Stimulated activated CD4-positive, alpha-beta T cell treated with anti-CD3 and anti-CD28 coated beads, Interleukin-12 subunit alpha, Interleukin-12 subunit beta, amount 100 ng/mL, for 24 hours (primary cell): ENCODE data around the gene TSPAN32.
"Not testable (repeated sequence)": the region's sequence is repeated elsewhere in the genome, so short reads cannot be mapped to it uniquely, and the experiment has no call there.

ENCODE experiments used
- DNase-seq, 2 experiments: peaks; one replicate each; pipeline ENCODE4 v3.0.0-alpha.2; 2020; ENCODE audit warnings: low read depth in 2 of 2

Gene TSPAN32

GRCh38 chr11:2267306-2267850, 34.4 kb upstream of the TSPAN32 start:
- no peak for DNase-seq

GRCh38 chr11:2267851-2268728, 33.7 kb upstream of the TSPAN32 start:
- DNase-seq = no peak

- peak; percentile 62 to 79 for DNase-seq
Measured at GRCh38 chr11:2268729-2269600, 32.8 kb upstream of the TSPAN32 start.

GRCh38 chr11:2269601-2270321, 32.1 kb upstream of the TSPAN32 start:
- DNase-seq = no peak

- no peak for DNase-seq
Measured at GRCh38 chr11:2270322-2271076, 31.3 kb upstream of the TSPAN32 start, which contains the start of gene ASCL2. ASCL2 (minus strand) TSS chr11:2270588; CDS start chr11:2270332, 256 bp downstream.

GRCh38 chr11:2271077-2271326, 30.8 kb upstream of the TSPAN32 start:
- DNase-seq = peak in 1 of 2 experiments; percentile 32

- no peak for DNase-seq
Measured at GRCh38 chr11:2271327-2272227, 30.2 kb upstream of the TSPAN32 start.

GRCh38 chr11:2272228-2272945, 29.4 kb upstream of the TSPAN32 start:
- no peak for DNase-seq

GRCh38 chr11:2272946-2273280, 28.9 kb upstream of the TSPAN32 start:
- no peak for DNase-seq

GRCh38 chr11:2273311-2273710, 28.5 kb upstream of the TSPAN32 start:
- no peak for DNase-seq

GRCh38 chr11:2273771-2274170, 28.0 kb upstream of the TSPAN32 start:
- no peak for DNase-seq

GRCh38 chr11:2275334-2276279, 26.2 kb upstream of the TSPAN32 start:
- DNase-seq = no peak

GRCh38 chr11:2276280-2277007, 25.4 kb upstream of the TSPAN32 start:
- no peak for DNase-seq

GRCh38 chr11:2277008-2277346, 24.8 kb upstream of the TSPAN32 start:
- DNase-seq = no peak

GRCh38 chr11:2277933-2278523, 23.8 kb upstream of the TSPAN32 start:
- no peak for DNase-seq

GRCh38 chr11:2280208-2280607, 21.6 kb upstream of the TSPAN32 start:
- DNase-seq = no peak

- not testable (repeated sequence) for DNase-seq
Measured at GRCh38 chr11:2286350-2286749, 15.5 kb upstream of the TSPAN32 start.
